Erythroblast (primary cell): ENCODE data around the gene ELMOD3.
A peak's percentile ranks its signal among the peaks of the same experiment; 100 is the strongest.
"Not testable (repeated sequence)": the region's sequence is repeated elsewhere in the genome, so short reads cannot be mapped to it uniquely, and the experiment has no call there.

Experiments used
- DNase-seq, 2 experiments: peaks; one replicate each; lab custom pipeline; 2025; lab: John Stamatoyannopoulos, UW
- GATA1 ChIP-seq: IDR thresholded peaks from 2 replicates; pipeline ENCODE4 v1.6.1; 2011; ENCODE audit warnings: low read depth, mild to moderate bottlenecking, control low read depth, low read length, moderate library complexity
- POLR2A ChIP-seq: IDR thresholded peaks from 2 replicates; pipeline ENCODE4 v1.6.1; 2011; ENCODE audit warnings: mild to moderate bottlenecking, low read length

ELMOD3 gene

DNA sequence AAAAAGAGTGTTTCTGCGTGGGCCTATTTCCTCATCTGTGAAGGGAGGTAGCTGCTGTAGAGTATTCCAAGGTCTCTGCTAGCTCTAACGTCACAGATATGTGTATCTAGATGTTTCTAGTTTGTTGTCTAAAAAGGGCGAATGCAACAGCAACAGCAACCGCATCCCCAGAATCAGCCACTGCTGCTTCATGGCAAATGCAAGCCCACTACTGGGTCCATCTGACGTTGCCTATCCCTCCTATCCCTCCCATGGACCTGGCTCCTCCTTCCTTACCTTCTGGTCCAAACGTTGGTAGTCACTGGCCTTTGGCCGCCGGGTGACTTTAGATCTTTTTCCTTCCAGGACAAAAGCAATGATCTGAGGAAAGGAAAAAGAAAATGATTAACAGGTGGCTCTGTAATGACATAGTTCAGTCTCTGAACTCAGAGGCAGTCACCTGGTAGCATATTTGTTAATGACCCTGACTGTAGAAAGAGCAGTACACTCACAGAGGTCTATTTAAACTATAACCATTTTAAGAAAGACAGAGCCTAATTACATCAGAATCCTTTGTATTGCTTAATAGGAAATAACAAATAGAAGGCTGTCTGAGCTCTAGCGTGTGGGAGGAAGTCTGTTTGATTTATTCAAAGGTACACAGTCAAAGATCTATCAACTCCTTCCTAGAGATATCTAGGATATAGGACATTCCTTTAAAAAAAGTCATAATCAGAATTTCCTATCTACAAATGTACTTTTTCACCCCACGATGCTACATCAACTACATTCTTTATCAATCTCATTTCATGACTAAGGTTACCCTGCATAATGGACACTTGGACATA lies 29.7 kb upstream of the ELMOD3 start:
- TF ChIP-seq POLR2A, result no peak
- TF ChIP-seq GATA1, result no peak
- DNase-seq, result peak in 1 of 2 experiments; percentile 13

- no peak for DNase-seq
- no peak for TF ChIP-seq GATA1
- TF ChIP-seq POLR2A, result no peak
These were observed 29.1 kb upstream of the ELMOD3 start for GRCh38 chr2:85325466-85325811.

- peak; percentile 73 to 76 for DNase-seq
- no peak for TF ChIP-seq GATA1
- TF ChIP-seq POLR2A, result peak; percentile 26
These were observed 28.0 kb upstream of the ELMOD3 start for GRCh38 chr2:85326406-85327159.

DNA sequence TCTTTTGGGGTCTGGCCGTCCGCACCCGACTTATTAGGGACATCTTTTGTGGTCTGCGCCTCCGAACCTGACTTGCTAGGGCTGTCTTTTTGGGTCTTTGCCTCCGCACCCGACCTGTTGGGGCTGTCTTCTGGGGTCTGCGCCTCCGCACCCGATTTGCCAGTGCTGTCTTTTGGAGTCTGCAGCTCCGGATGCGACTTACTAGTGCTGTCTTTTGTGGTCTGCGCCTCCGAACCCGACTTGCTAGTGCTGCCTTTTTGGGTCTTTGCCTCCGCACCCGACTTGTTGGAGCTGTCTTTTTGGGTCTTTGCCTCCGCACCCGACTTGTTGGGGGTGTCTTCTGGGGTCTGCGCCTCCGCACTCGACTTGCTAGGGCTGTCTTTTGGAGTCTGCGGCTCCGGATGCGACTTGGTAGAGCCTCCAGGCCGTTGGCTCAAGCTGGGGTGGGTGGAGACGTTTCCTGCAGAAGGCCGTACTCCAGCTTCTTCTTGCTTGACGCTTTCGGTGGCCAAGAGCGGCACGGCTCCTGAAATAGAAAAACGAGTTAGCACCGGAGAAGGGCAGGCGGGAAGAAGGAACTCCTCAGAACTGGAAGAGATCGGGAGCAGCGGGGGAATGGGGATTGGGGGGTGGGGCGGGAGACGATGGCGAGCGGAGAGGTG lies 27.3 kb upstream of the ELMOD3 start:
- peak; percentile 77 to 78 for DNase-seq
- no peak for TF ChIP-seq POLR2A
- TF ChIP-seq GATA1, result no peak

DNA sequence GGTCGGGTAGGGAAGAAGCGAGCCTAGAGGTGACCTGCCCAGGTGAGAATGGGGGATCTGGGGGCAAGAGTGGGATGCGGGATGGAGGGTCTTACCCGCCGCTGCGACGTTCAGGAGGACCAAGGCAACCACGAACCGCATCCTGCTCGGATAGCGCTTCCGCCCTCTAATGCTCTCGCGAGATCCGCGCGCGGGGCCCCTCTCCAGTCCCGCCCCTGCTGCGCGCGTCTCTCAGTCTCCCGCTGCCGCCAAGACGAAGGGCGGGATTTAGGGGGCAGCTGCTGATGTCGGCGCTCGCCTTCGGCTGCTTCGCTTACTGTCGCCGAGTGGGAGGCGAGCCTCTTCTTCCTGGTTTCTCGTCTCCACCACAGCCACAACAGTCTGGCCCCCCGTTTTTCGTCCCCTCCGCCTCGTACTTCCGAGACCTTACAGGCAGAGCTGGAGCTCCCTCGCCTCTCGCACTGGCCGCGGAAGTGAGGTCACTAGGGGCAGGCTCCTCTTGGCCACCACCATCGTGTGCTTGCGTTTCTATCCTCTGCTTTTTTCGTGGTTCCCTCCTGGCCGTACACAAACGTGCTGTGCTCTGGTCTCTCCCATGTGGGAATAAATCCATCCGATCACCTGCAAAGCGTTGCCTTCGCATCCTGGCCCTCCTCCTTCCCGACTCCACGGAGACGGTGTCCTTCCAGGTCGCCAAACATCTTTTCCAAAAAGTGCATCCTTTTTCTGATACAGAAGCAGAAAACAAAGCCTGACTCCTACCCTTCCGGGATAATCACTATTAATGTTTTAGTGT lies 26.5 kb upstream of the ELMOD3 start, which contains the start of gene TGOLN2:
TGOLN2 (minus strand) TSS at position 168 of the 796 bp plus-strand sequence; CDS start at position 141, 27 bp downstream.
- peak; percentile 95 to 97 for DNase-seq
- peak; percentile 100 for TF ChIP-seq POLR2A
- no peak for TF ChIP-seq GATA1

GRCh38 chr2:85329181-85329651 lies 25.4 kb upstream of the ELMOD3 start:
- TF ChIP-seq GATA1 (no peak), POLR2A (no peak)

DNA sequence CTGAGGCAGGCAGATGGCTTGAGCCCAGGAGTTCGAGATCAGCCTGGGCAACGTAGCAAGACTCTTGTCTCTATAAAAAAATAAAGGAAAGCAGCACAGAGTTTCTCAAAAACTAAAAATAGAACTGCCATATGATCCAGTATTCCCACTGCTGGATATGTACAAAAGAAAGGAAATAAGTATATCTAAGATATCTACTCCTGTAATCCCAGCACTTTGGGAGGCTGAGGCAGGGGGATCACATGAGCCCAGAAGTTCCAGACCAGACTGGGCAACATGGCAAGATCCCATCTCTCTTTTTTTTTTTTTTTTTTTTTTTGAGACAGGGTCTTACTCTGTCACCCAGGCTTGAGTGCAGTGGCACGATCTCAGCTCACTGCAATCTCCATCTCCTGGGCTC lies 24.9 kb upstream of the ELMOD3 start:
- DNase-seq, result not testable (repeated sequence)

More at GRCh38 chr2:85329181-85329651, 25.4 kb upstream of the ELMOD3 start:
- DNase-seq, result peak; percentile 81 to 82

DNA sequence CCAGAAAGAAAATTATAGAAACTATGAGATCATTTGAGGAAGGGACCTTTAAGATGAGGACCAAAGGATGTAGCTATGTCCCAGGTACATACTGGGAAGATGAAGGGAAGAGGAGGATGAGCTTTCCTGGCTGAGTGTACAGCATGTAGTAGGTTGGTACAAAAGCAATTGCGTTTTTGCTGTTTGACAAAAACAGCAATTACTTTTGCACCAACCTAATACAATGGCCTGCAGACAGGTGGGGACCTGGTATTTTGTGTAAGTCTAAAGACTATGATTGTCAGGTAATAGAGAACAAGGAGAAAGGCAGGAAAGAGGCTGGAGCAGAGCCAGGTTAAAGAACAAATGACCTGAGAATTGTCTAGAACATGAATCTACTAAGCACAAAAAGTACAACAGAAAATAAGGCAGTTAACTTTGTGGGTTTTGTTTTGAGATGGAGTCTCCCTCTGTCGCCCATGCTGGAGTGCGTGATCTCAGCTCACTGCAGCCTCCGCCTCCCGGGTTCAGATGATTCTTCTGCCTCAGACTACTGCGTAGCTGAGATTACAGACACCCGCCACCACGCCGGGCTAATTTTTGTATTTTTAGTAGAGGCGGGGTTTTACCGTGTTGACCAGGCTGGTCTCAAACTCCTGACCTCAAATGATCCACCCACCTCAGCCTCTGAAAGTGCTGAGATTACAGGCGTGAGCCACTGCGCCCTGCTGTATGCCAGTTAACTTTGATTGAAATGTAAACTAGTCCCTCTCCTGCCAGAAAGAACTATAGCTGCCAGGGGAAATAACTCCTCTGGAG lies 23.5 kb upstream of the ELMOD3 start:
- TF ChIP-seq POLR2A (no peak), GATA1 (no peak)
- DNase-seq, result no peak

DNA sequence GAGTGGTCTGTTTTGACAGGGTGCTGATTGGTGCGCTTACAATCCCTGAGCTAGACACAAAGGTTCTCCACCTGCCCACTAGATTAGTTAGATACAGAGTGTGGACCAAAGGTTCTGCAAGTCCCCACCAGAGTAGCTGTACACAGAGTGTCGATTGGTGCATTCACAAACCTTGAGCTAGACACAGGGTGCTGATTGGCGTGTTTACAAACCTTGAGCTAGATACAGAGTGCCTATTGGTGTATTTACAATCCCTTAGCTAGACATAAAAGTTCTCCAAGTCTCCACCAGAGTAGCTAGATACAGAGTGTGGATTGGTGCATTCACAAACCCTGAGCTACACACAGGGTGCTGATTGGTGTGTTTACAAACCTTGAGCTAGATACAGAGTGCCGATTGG lies 20.7 kb upstream of the ELMOD3 start:
- not testable (repeated sequence) for DNase-seq

DNA sequence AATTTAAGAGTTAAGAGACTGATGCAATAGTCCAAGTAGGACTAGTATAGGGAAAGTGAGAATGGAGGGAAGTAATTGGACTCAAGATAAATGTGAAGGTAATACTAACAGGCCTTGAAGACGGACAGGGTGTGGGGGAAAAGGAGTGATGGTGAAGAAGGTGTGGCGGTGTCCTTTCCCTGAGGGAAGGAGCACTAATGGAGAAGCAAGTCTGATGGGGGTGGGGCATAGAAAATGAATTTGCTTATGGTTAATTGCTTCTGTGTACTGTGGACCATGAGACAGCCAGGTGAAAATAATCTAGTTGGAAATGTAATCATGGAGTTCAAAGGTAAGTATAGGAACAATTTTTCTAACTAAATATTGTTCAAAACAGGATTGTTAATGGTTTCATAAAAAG lies 19.6 kb upstream of the ELMOD3 start:
- DNase-seq, result no peak
- TF ChIP-seq POLR2A, result no peak
- TF ChIP-seq GATA1, result no peak

DNA sequence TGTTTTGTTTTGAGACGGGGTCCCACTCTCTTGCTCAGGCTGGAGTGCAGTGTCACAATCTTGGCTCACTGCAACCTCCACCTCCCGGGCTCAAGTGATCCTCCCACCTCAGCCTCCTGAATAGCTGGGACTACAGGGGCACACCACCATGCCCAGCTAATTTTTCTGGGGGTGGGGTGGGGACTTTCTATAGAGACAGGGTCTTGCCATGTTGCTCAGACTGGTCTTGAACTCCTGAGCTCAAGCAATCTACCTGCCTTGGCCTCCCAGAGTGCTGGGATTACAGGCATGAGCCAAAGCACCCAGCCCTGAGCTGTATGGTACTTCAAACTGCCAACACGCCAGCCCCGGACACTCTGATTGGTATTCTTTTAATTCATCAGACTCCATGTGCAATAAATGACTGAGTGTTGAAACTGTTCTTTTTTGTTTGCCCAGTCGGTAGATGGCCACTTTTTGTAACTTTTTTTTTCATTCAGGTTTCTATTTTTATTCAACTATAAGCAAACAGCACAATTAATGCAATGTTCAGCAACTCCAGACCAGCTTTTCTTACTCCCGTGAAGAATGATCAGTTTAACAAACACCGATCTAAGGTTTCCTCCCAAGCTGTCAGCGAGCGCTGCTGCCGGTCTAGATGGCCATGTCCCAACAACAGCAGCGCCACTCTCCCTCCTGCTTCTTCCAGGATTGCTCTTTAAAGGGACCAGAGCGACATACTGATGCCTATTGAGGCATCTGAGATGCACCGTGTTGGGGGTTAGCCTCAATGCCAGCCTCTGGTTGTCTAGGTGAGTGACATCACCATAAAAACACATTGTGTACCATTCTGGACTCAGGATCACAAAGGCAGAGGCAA lies 14.3 kb upstream of the ELMOD3 start:
- TF ChIP-seq GATA1, result no peak
- no peak for DNase-seq

DNA sequence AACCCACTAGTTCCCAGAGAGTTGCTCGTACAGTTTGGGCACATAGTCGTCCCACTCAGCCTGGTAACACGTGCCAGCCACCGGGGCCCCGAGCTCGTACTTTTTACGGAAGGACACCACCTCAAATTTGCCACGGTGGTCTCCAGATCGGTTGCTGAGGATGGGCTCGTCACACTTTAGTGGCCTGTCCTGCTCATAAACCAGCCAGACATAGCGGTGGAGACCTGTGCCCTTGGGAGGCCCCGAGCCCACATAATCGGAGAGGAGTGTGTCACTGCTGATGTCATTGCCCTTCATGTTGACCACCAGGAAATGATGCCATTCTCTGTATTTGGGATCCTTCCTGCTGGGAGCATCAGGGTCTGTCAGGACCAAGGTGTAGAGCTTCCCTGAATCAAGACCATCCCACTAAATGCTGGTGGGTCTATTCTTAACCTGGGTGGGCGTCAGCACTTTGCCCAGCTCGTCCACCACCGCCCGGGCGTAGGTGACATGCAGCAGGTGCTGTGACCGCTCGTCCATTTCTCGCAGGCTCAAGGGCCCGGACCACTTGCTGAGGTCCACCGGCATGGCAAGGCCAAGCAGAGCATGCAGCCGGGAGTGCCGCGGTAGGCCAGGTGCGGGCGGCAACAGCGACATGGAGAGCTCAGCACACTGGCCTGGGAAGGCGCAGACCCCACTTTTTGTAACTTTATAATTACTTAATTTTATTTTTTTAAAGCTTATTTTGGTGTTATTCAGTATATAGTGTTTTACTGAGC lies 13.1 kb upstream of the ELMOD3 start:
- DNase-seq, result no peak
- TF ChIP-seq GATA1, result no peak
- TF ChIP-seq POLR2A, result no peak
